GM19025 (cell line): ENCODE data around the gene TREML2.

ENCODE experiments used
- ATAC-seq: cut with Tn5 transposase; IDR thresholded peaks from one replicate; pipeline ENCODE4 v1.9.1; 2021; ENCODE audit warnings: mild to moderate bottlenecking, low read depth, moderate library complexity; ENCODE audit not compliant: unreplicated experiment

Gene TREML2

DNA sequence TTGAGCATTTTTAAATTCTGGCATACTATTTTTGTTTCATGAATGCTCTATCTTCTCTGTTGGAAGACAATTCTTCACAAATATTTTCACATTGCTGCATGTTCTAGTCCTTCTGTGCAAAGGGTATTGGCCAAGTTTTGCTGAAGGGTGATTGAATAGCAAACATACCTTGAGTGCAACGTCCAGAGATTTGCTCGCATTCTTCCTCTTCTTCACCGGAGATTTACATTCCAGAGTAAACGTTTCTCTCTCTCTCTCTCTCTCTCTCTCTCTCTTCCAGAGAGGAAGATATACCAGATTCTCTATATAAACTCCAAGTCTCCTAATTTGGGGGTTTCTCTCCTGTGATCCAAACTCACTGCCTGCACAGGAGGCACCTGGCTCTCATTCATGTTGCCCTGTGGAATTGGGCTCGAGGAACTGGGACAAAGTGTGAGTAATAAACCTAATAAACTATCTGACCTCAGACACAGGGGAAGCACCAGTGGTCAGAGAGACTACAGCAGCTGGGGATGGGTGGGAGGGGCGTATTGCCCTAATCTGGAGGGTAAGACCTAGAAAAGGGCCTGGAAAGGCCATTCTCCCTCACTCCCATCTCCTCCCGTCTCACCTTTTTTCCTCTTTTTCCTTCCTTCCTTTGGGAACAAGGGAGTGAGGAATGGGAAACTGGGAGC, 45.7 kb downstream of the TREML2 start:
- no peak for ATAC-seq

DNA sequence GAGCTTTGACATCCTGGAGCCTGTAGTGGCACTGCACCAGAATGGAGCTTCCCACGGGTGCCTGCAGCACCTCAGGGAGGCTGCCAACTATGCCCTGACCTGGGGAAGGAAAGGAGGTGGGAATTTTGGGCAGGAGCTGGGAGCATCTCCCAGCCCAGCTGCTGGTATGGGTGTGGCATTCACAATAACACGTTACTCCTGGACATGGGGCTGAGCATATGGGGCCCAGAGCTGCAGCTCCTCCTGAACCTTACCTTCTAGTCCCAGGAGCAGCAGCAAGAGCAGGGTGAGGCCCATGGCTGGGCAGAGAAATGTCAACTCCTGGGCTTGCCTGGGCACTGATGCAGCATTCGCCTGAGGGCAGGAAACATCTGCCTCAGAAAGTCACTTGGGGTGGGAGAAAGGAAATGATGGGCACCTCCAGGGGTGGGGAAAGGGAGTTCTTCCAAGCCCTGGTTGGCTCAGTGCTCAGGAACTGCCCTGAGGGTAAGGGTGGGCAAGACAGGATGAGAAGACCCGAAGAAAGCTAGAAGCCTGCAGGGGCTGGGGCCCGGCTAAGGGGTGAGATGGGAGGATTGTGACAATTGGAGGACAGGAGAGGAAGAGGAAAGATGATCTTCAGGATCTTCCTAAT, 46.8 kb downstream of the TREML2 start, which contains the start of gene TREML1:
Gene TREML1, minus strand, starts transcription at position 356 of the 634 bp plus-strand sequence. Its CDS starts 59 bp downstream, at position 297.
- ATAC-seq, result no peak

DNA sequence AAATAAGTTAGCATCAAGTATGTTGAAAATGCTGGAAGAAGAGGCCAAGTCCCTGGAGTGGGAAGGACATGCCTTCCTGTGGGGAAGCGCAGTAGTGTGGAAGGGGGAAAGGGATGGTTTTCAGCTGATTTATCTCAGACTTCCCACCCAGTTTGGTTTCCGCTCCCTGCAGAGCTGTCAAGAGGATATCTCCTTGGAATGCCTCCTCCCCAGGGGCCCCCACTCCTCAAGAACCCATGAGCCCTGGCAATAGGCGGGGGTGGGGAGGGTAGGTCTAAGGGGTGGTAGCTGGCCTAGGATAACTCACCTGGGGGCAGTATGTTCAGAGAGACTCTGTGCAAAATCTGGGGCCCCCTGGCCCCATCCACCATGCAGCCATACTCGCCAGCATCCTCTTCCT, 47.5 kb downstream of the TREML2 start:
- no peak for ATAC-seq

DNA sequence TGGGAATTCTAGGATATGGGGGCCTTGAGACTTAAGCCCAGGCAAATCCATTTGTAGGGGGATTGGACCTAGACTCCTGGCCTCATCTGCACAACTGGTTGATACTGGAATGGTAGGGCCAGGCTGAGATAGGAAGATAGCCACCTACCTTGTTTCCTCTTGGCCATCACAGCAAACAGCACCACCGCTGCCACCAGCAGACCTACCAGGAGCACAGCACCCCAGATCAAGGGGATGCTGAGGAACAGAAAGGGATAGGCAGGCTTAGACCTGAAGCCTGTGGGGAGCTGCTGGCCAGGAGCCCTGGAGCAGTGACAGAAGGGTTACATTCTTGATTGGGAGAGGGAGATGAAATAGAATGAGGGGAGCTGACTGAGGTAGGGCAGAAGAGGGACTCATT, 50.3 kb downstream of the TREML2 start:
- ATAC-seq, result no peak

DNA sequence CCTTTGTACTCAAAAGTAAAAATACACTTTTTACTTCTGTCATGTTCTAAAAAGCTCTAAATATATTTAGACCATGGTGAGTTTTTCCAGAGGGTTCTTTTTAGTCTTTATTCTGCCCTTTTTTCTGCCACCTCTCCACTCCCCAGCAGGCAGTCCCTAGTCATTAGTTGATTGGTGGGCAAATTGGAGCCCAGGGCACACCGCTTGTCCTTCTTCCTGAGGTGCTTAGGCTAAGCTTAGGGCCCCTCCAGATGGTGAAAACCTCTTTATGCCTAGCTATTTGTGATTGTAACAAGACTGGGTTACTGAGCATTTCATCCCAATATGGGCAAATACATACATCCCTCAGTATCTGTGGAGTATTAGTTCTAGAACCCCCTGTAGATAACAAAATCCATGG, 53.0 kb downstream of the TREML2 start:
- no peak for ATAC-seq
